Adrenal gland (tissue), 12 donors: ENCODE data around the gene FNDC3B. TPM values are rescaled to one million over a fixed set of nuclear protein-coding genes. Genes with fewer than 3 reads are reported as not detected.
A peak's percentile ranks its signal among the peaks of the same experiment; 100 is the strongest.

Experiments
- DNase-seq, 7 donors: peaks; one replicate each; pipeline ENCODE4 v3.0.0-alpha.2; 2019 to 2020
- H3K27ac ChIP-seq, 5 donors: fragments of 200-600 bp; sonication (generic) in 4 of 5; 1 replicate in 3 of 5; 2 replicates in 2 of 5; pipeline versions ENCODE4 v1.5.1 to v1.8.0; 2016 to 2020; ENCODE audit warnings: mild to moderate bottlenecking in 1 of 5
- H3K27me3 ChIP-seq: fragments of 200-600 bp; 2 replicates; pipeline ENCODE4 v1.8.0; 2021
- H3K36me3 ChIP-seq, 2 donors: fragments of 200-600 bp; replicated peaks in 1 of 2; 1 replicate in 1 of 2; 2 replicates in 1 of 2; pipeline versions ENCODE4 v1.5.1 to v1.8.0; 2018 to 2022
- H3K4me1 ChIP-seq, 2 donors: fragments of 200-600 bp; replicated peaks in 1 of 2; 1 replicate in 1 of 2; 2 replicates in 1 of 2; pipeline versions ENCODE4 v1.5.1 to v1.8.0; 2018 to 2021
- H3K4me3 ChIP-seq, 4 donors: fragments of 200-600 bp; sonication (generic) in 3 of 4; one replicate each; pipeline ENCODE4 v1.5.1; 2016 to 2018
- H3K9me3 ChIP-seq, 3 donors: fragments of 200-600 bp; sonication (generic) in 1 of 3; replicated peaks in 1 of 3; 1 replicate in 2 of 3; 2 replicates in 1 of 3; pipeline versions ENCODE4 v1.5.1 to v1.8.0; 2016 to 2021
- CTCF ChIP-seq, 6 experiments: fragments of 450-650 bp in 4 of 6; fragments of 200-600 bp in 2 of 6; sonication (generic) in 1 of 6; IDR thresholded peaks; 1 replicate in 5 of 6; 2 replicates in 1 of 6; pipeline versions ENCODE4 v1.5.1 to v1.8.0; 2016 to 2021; ENCODE audit warnings: antibody characterized with exemption in 6 of 6, mild to moderate bottlenecking in 2 of 6, moderate library complexity in 1 of 6
- POLR2A ChIP-seq, 2 donors: fragments of 450-650 bp; IDR thresholded peaks; one replicate each; pipeline ENCODE4 v1.6.1; 2017; ENCODE audit warnings: antibody characterized with exemption in 2 of 2, mild to moderate bottlenecking in 2 of 2, moderate library complexity in 1 of 2
- WGBS, 4 donors: extraction: QIAGEN DNeasy Blood & Tissue Kit in 2 of 4; methylation state at CpG; one replicate each; pipeline versions ENCODE4 v1.1.5 to v1.1.7; 2013 to 2017; 5-methylcytosine and 5-hydroxymethylcytosine counted together
- intact Hi-C, 2 donors: fragments of 100-400 bp; cut with DNase I; formaldehyde crosslinking; loops; one replicate each; pipeline versions ENCODE4 v1.14.1 to v1.15.0; 2022 to 2023
- polyA plus RNA-seq, 3 donors: library from polyadenylated mRNA; stranded (reverse); fragments of 200-250 nt in 2 of 3; fragments of 350-450 nt in 1 of 3; fragmentation: Illumina TruSeq in 1 of 3; extraction: RNeasy Lipid Tissue Mini Kit (QIAGEN cat#74804) in 1 of 3; gene quantifications; one replicate each; pipeline ENCODE4 v1.2.3, GENCODE V29; 2013 to 2014
- total RNA-seq, 9 donors: library from RNA; depleted of rRNA in 4 of 9; stranded (reverse); fragments of >200 nt in 4 of 9; fragments of 120-200 nt in 1 of 9; fragmentation: NEBNext Ultra II Directional in 1 of 9; extraction: Animal tissue kit (Norgen Biotek cat#: 25700) in 1 of 9; gene quantifications; one replicate each; pipeline versions ENCODE4 v1.1.0 to v1.2.4, GENCODE V29; 2013 to 2023
- donor health status: healthy with polysubstance abuse.
- donor health status: Bipolar disorder and iron deficiency.
- donor health status: DM: yes; HTN: yes; CAD: no.
- donor health status: DM: no; HTN: no; CAD: no.
- donor health status: DM: no; HTN: no; CAD: no.
- donor health status: DM: yes; HTN: yes; CAD: no.

The FNDC3B gene
- total and polyA plus RNA-seq, 12 donors: 9.9 to 228 (median 105) TPM

DNA sequence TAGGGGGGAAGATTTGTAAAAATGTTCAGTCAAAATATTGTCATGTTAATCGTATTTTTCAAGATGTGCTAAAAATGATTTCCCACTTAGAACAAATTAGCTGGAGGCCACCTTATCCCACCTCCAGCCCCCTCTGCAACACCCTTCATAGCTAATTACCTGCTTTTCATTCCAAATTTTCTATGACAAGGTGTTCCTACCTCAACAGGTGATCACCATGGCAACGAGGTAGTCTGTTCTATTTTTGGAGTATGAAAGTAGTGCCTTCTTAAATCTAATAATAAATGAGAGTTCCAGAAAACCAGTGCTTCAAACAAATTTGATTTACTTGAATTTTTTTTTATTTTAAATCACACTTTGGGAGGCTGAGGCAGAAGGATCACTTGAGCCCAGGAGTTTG is 149.8 kb downstream of the FNDC3B start:
- no peak for TF ChIP-seq POLR2A (IDR thresholded peaks at IDR 0.05)
- intact Hi-C loops: no loop called here
- DNase-seq: no peak
- Histone ChIP-seq H3K4me3 (no peak overlapping the region), H3K9me3 (no peaks in the 10 kb centered on the region), H3K27me3 (no peaks in the 10 kb centered on the region), H3K36me3 (no peaks in the 10 kb centered on the region), H3K4me1 (peaks cover 0 to 19% of the 10 kb centered on the region in 2 donors), H3K27ac (peak overlapping the region in 1 of 5 donors; percentile 14)
- WGBS, 4 donors: 79 to 86% (median 82%) methylated on average over 2 of the region's 2 CpGs

DNA sequence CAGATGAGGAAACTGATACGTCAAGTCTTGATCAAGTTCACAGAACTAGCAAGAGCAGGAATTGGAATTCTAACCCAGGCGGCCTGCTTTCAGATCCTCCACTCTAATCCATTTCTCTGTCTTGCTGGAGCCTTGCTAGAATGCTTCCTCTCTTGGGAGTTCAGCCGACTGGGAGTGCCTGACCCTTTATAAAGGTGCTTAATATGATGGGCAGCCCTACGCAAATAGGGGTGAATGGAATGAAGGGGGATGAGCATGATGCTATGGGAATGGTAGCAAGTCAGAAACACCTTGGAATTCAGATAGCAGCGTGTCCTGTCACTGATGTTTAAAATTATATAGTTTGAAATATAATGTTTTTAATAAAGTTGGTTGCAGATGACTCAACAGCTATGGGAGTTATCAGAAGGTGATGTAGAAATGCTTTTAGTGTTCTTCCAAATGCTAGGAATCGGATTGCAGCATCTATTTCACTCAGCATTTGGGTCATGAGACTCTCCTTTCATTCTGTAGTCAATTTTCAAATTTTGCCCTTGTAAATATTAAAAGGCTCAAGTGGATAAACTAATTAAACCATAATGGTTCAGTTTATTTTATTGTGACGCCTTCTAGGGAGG is 150.7 kb downstream of the FNDC3B start:
- Histone ChIP-seq H3K4me1 (peaks cover 7 to 27% of the 10 kb centered on the region in 2 donors), H3K27me3 (no peaks in the 10 kb centered on the region), H3K4me3 (no peak overlapping the region), H3K27ac (peak overlapping the region in 1 of 5 donors; percentile 41), H3K9me3 (no peaks in the 10 kb centered on the region), H3K36me3 (no peaks in the 10 kb centered on the region)
- no peak for DNase-seq
- intact Hi-C loops: no loop called here
- TF ChIP-seq CTCF (IDR thresholded peaks at IDR 0.05): no peak
- no peak for TF ChIP-seq POLR2A (IDR thresholded peaks at IDR 0.05)
- WGBS, 4 donors: 84 to 87% (median 85%) methylated on average over 7 of the region's 7 CpGs

- Histone ChIP-seq H3K36me3 (no peaks in the 10 kb centered on the region), H3K4me3 (no peak overlapping the region), H3K27ac (peak overlapping the region in 1 of 5 donors; percentile 41), H3K9me3 (no peaks in the 10 kb centered on the region), H3K27me3 (no peaks in the 10 kb centered on the region), H3K4me1 (peaks cover 7 to 29% of the 10 kb centered on the region in 2 donors)
- DNase-seq: no peak
- WGBS, 4 donors: 83 to 89% (median 85%) methylated on average over 3 of the region's 3 CpGs
- TF ChIP-seq CTCF (IDR thresholded peaks at IDR 0.05) (no peak), POLR2A (IDR thresholded peaks at IDR 0.05) (no peak)
- intact Hi-C loops: no loop called here
Observed at GRCh38 chr3:172190980-172191379, 151.6 kb downstream of the FNDC3B start.

- Histone ChIP-seq H3K9me3 (no peaks in the 10 kb centered on the region), H3K4me3 (no peak overlapping the region), H3K4me1 (peaks cover 7 to 29% of the 10 kb centered on the region in 2 donors), H3K36me3 (no peaks in the 10 kb centered on the region), H3K27me3 (no peaks in the 10 kb centered on the region), H3K27ac (no peak overlapping the region)
- TF ChIP-seq POLR2A (IDR thresholded peaks at IDR 0.05) (no peak), CTCF (IDR thresholded peaks at IDR 0.05) (no peak)
- no peak for DNase-seq
- WGBS, 4 donors: 89 to 97% (median 96%) methylated on average over 4 of the region's 4 CpGs
- intact Hi-C loops: no loop called here
Observed at GRCh38 chr3:172191629-172192028, 152.3 kb downstream of the FNDC3B start.

- WGBS, 4 donors: 44 to 80% (median 53%) methylated on average over 2 to 3 of the region's 3 CpGs
- Histone ChIP-seq H3K36me3 (no peaks in the 10 kb centered on the region), H3K4me3 (no peak overlapping the region), H3K27ac (no peak overlapping the region), H3K4me1 (peaks cover 7 to 29% of the 10 kb centered on the region in 2 donors), H3K27me3 (no peaks in the 10 kb centered on the region), H3K9me3 (no peaks in the 10 kb centered on the region)
- no peak for DNase-seq
- TF ChIP-seq CTCF (IDR thresholded peaks at IDR 0.05) (no peak), POLR2A (IDR thresholded peaks at IDR 0.05) (no peak)
- intact Hi-C loops: no loop called here
Observed at GRCh38 chr3:172192830-172193415, 153.5 kb downstream of the FNDC3B start.
